DMS53 (cell line): ENCODE data around the gene ACOX1.

Experiments
- DNase-seq: peaks from one replicate; lab custom pipeline; 2025; lab: John Stamatoyannopoulos, UW

The ACOX1 gene

DNA sequence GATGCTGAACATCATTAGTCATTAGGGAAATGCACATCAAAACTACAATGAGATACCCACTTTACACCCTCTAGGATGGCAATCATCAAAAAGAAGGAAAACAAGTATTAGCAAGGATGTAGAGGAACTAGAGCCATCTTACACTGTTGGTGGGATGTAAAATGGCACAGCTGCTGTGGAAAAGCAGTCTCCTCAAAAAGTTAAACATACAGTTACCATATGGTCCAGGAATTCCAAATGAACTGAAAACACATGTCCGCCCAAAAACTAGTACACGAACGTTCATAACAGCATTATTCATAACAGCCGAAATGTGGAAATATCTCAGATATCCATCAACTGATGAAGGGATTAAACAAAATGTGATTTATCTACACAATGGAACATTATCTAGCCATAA is 45.2 kb downstream of the ACOX1 start:
- no peak for DNase-seq

DNA sequence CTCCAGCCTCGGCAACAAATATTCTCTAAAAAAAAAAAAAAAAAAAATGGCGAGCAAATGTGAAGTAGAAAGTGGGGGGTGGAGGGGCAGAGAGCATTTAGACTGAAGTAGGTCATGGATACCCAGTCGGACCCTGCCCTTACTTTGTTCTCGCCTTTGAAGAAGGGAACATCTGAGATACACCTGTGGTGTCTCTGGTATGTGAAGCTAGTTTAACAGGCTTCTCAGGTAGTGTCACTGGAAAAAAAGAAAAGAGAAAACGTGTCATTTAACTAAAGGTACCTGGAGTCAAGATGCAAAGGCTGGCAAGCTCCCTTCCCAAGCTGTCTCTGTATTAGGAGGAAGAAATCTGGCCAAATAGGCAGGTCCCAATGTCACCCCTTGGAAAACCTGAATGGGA is 46.1 kb downstream of the ACOX1 start:
- DNase-seq, result no peak

DNA sequence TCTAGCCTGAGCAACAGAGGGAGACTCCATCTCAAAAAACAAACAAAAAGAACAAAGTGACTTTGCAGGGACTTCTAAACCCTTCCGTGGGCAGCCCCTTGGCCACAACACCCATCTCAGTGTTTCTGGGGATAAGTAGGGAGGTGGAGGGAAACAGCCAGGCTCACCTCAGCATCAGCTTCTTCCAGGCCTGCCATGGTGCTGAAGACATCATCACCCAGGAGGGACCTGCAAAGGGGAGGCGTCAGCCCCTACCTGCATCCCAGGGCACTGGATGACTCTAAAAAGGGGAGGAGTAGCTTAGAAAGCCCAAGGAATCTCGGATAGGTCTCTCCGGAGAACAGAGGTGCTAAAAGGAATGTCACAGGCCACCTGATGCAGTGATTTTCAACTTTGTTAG is 47.9 kb downstream of the ACOX1 start:
- DNase-seq, result no peak

DNA sequence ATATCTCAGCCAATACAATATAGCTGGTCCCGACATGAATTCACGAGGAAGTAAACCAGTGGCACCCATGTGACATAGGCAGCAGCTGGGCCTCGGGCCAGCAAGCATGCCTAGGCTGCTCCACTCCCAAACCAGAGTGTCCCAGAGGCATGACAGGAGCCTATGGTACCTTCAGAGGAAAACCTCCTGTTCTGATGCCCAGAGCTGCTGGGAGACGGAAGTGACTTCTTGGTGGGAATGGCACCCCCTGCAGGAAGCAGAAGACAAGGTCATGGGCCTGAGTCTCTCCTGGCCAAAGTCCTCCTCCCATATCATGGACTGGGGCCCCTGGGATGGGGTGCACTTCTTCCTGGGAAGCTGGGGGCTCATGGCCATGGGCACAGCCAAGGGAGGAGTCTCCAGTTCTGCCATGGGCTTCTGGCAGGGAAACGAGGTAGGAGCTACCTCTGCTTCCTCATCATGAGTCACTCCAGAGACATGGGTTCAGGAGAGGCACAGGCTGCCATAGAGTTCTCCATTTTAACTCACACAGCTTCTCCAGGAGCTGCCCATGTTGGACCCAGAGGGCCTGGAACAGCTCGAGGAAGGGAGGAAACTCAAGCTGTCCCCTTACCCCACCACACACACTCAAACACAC is 51.6 kb downstream of the ACOX1 start:
- peak; percentile 78 for DNase-seq

DNA sequence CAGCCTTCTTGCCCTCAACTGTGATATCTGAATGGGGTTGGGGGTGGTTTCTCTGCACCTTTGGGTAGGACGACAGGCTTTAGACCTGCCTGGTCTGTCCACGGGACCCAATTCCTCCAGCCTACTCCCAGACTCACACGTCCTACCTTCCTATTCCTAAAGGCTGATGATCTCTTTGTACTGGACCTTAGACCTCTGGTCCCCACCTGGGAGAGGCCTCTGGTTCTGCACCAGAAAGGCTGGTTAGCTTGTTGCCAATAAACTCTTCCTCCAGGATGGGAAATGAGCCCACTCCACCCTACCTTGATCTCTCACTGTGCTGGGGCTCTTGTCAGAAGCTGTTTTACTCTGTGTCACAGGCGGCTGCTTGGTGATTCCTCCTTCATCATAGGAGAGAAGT is 52.5 kb downstream of the ACOX1 start:
- no peak for DNase-seq

DNA sequence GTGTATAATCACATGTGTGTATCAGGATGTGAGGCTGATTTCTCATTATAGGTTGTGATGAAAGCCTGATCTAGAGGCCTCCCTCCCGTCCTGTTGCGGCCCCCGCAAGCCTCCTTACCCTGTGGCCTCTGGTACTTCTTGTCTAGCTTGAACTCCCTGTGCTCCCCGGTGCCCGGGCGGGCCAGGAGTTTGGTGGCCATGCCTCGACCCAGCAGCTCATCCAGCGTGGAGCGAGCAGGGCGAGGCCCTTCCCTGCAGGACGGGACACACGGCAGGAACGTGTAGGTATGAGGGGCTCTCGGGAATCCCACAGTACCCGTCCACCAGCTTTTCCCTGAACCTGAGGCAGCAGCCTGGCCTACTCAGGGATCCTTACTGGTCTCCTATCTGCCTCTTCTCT is 53.1 kb downstream of the ACOX1 start:
- DNase-seq, result no peak

DNA sequence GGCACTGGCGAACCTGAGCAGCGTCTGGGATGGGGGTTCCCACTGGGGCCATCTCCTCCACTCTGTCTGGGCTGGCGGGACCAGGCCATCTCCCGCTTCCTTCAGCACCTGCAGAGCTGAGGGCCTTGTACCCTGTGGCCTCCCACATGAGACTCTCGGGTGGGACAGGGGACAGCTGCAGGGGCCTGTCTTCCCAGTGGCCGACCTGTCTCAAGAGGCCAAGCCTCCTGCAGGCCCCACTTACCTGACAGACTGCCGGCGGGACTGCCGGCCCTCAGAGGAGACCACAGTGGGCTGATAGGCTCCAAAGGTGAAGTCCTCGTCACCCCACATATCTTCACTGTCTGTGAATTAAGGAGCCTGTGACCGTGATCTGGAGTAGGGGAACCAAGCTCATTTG is 53.9 kb downstream of the ACOX1 start:
- DNase-seq, result no peak

DNA sequence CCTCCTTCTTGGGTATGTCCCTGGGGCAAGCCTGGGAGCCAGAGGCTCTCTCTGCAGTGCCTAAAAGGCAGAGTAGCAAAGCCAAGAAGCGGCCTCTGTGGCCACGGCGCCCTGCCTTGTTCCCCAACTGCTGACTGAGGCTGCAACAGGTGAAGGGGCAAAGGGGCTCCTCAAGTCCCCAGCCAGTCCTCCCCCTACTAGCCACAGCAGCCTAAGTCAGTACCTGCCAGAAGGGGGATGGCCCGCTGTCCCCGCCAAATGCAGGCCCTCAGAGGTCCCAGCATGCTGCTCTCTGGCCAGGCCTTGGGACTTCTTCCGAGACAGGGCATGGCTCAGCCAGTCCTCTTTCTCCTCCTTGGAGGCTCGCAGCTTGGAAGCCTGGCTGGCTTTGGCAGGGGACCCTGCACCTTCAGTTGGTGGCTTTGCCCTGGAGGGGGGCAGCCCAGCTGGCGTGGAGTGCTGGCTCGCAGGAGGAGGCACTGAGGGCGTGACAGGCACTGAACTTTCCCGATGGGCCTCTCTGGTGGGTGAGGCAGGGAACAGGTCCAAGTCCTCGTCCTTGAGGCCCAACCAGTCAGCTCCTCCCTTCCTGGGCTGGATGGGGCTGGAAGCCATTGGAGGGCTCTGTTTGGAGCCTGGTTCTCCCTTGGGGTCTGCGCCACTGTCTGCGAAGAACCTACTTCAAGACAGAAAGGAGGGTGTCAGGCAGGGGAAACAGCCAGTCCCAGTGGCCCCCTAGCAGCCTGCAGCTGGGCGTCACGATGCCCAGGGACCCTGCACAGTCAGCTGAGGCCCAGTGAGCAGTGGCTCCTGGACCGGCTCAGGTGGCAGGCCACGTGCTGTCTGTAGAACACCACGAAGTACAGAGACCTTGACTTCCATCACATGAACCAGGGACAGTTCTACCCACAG is 55.7 kb downstream of the ACOX1 start:
- DNase-seq, result no peak

DNA sequence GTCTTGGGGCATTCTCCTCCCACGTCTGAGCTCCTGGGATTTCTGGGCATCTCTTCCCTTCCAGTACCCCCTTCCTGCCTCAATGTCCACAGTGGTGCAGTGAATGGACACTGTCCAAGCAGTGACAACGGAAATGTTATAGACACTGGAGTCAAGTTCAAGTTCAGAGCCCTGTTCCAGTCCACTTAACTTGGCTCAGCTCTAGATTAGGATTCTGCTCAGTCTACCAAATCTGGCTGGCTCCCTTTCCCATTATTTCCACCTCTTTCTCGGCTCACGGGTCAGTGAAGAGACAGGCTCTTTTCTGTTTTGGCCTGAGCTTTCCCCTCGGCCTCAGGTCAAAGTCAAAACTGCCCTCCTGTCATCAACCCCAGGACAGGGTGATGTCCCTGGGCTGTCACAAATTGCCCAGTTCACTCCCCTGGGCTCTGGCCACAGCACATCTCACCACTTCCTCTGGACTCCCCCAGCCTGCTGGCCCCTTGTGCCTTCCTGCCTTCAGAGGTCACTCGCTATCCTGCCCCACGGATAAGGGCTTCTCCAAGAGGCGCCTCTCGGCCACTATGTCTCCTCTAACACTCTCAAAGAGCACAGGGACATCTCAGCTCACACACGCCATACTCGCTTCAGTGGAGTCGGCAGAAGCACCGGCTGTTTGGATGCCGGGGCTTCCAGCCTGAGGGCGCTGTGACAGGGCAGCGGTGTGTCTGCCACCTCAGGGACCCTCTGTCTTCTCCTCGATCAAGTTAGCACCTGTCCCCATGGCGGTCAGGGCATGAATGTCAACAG is 56.6 kb downstream of the ACOX1 start:
- DNase-seq, result no peak

DNA sequence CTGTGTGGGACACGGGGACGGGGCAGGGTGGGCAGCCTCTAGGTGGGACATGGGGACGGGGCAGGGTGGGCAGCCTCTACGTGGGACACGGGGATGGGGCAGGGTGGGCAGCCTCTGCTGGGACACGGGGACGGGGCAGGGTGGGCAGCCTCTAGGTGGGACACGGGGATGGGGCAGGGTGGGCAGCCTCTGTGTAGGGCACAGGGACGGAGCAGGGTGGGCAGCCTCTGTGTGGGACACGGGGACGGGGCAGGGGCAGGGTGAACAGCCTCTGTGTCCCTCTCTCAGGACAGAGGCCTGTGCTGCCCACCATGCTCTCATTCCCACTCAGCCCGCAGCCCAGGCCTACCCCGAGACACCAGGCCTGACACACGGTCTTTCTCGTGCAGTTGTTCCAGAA is 57.4 kb downstream of the ACOX1 start:
- no peak for DNase-seq

DNA sequence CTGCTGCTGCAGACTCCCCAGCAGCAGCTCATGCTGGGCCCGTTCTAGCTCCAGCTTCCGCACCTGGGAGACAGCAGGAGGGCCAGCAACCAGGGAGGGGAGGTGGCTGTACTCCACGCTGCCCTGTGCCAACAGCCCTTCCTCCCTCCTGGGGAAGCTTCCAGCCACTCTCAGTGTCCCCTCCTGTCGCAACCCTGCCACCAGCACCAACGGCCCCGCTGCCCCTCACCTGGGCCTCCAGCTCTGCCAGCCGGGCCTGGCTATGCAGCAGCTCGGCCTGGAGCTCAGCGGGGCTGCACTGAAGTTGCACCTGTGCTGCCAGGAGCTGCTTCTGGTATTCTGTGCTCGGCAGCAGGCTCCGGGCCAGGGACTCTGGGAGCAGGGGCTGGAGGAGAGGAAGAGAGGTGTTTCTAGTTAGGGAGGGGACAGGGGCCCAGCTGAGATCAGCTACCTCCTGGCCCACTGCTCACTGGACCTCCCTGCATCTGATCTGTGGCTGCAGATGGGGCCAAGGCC is 58.9 kb downstream of the ACOX1 start:
- DNase-seq, result no peak

DNA sequence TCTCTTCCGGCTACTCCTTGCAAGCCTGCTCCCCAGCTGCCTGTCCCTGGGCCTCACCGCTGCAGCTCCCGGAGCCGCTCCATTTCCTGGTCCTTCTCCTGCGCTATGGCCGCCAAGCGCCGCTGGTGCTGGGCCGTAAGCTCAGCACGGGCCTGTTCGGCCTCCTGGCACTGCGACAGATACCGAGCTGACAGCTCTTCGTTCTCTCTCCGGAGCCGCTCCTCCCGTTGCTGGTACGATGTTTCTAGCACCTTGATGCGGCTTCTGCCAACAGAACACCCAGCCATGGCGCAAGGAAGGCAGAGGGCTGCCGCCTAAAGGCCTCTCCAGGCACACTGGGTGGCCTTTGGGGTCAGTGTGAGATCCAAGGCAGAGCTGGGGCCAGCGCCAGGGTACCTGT is 59.4 kb downstream of the ACOX1 start:
- no peak for DNase-seq

DNA sequence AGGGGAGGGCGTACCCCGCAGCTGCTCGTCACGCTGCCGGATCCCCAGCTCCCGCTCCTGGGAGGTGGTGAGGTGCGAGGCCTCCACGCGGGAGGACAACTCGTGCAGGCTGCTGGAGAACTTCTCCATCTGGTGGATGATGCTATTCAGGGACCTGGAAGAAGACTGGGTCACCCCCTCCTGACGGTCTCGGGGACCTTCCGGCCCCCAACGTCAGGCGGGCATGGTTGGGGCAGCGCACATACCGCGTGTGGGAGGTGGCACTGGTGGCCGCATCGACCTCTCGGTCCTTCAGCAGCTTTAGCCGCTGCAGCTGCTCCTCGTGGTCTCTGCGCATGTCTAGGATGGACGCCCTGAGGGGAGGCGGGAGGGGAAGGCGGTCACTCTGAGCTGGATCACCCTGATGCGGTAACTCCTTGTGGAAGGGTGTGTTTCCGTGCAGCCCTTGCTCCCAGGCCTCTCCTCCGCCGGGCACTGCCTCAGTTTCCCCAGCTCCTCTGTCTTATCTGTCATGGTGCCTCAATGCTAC is 61.0 kb downstream of the ACOX1 start:
- no peak for DNase-seq

DNA sequence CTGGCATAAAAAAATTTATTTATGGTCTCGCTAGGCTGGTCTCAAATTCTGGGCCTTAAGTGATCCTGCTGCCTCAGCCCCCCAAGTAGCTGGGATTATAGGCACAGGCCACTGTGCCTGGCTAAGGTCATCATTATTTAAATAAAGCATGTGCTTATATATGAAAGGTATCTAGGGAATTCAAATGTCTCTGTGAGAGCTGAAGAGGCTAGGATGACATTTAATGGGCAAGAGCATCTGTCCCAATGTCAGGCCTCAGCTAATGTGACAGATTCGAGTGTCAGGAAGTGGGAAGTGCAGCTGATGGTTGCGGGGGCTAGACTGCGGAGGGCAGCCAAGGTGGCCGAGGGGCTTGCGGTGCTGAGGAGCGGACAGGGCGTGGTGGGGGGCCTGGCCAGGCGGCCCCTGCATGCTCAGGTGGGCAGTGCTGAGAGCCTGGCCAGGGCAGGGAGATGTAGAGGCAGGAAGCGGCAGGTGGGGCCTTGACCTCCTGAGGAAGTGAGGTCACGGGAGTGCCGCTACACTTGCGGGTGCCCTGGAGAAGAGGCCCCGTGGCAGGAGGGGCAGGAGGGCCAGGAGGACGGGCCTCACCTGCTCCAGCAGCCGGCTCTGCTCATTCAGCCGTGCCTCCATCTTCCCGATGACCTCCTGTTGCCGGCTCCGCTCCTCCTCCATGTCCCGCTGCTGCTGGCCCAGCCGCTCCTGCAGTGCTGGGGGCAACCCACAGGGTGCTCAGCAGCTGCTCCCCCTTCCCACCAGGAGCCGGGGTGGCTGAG is 61.6 kb downstream of the ACOX1 start:
- no peak for DNase-seq

DNA sequence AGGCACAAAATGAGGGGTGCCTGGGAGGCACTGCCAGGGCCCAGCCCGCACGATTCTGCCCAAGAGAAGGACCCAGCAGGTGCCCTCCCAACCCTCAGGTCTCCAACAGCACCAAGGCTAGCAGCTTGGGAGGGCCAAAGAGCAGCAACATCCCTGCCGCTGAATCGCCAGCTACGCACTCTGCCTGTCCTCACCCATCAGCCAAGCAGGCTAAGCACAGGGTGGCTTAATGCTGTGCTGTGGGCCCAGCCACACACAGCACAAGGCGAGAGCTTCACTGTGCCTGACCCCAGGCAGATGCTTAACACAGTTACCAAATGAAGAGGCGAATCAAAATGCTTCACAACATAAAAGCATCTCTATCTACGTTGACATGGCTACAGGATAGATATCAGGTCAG is 63.7 kb downstream of the ACOX1 start:
- peak; percentile 34 for DNase-seq

DNA sequence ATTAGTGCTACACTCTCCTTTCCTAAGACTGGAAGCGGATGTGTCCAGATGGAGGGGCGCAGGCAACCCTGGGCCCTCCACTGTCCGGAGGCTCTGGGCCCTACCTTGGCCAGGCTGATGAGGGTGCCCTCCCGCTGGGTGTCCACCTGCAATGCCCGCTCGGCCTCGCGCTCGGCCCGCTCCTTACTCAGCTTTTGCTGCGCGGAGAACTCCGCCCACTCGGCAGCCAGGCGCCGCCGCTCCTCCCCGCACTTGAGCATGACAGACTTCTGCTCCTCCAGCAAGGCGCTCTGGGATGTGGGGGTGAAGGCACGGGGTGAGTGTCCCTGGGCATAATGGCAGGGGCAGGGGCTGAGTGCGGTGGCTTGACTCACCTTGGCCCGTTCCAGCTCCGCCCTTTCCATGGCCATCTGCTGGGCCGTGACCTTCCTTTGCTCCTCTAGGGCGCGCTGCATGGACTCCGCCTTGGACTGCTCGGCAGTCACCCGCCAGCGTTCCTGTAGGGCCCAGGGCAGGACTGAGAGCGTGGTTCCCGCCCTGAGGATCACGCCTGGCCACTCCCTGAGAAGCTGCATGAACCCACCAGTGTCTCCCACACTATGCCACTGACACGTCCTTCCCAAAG is 64.2 kb downstream of the ACOX1 start:
- peak; percentile 82 for DNase-seq

DNA sequence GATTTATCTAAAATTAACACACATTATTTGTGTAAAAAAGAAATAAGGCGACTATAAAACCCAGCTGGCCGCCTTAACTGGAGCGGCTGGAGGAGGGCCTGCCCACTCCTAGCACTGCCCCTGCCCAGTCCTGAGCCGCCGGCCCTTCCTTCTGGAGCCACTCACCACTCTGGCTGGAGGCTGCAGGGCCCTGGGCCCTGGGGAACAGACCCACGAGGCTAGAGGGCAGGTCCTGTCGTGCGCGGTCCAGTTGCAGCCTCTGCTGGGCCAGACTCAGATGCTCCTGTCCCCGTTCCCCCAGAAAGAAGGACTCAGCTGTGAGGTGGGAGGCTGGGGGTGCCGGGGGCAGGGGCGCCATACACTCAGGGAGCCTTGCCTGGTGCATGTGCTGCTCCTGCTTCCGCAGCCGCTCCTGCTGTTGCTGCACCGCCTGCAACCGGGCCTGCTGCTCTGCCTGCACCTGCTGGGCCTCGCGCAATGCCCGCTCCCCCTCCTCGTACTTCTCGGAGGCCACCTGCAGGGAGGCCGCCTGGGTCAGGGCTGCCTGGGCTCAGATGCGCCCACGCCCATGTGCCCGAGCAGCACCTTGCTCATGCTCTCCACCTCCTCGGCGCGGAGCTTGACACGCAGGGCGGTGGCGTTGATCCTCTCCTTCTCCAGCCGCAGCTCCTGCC is 65.3 kb downstream of the ACOX1 start:
- DNase-seq, result peak; percentile 73

DNA sequence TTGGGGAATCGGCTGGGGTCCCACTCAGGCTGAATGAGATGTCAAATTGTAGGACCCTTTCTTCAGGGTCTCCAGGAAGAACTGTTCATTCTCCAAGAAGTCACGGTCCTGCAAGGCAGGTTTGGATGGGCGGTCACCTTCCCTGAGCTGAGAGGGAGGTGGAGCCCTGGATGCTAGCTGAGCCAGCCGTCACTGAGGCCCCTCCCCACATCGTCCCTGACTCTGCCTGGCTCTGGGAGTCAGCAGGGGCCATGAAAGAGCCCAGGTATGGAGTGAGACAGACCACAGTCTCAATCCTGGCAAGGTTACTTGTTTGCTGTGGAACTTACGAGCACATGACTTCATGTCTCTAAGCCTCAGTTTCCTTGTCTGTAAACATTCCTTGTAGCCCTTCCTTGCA is 68.3 kb downstream of the ACOX1 start:
- peak; percentile 88 for DNase-seq

DNA sequence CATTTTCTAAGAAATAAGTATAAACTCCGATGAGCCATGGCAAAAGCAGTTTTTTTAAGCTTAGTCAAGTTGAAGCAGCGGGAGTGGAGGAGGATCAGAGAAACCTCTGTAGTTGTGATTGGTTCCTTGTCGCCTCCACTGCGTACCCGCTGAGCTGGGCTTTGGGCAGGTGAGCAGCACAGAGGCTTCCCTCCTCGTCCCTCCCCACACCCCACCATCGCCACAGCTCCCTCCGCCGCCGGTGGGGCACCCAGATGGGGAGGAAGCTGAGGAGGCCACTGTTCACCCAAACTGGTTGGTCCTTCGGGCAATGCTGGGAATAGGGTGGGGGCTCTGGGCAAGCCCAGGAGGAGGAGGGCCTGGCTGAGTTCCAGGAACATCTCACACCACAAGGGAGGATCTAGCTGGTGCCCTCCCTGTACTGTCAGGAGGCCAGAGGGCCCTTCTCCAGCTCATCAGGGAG is 69.1 kb downstream of the ACOX1 start:
- DNase-seq, result peak; percentile 95

DNA sequence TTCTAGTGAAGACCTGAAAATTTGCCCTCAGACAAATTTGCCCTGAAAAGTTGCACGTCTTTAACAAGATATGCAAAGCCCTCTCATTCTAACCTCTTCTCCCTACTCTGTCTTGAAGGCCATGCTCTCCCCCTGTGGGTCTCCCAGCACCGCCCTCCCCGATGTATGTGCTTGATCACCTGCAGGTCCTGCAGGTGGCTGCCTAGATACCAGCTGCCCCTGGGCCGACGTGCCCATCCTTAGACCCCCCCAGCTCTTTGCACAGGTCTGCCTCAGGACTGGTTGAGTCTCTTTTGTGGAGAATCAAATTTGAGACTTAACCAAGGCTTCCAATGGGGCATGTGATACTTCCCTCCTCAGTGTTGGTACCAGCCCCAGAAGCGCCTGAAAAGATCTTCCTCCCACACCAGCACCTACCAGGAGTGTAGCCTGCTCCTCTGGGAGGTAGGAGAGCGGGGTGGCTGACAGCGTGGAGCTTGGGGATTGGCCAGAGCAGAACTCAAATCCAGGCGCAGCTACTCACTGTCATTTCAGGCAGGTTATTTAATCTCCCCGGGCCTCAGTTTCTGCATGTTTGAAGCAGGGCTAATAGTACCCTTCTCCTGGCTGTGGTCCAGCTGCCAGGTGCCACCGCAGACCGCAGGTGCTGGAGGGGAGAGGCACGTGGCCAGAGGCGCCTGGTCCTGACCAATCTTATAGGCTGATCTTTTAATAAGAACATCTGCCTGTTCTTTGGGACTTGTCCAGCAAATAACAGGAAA is 69.7 kb downstream of the ACOX1 start:
- DNase-seq, result peak; percentile 94
